Type B pancreatic cell (in vitro differentiated cells): ENCODE data around the gene ARHGEF10L. TPM values are rescaled to one million over a fixed set of nuclear protein-coding genes. Genes with fewer than 3 reads are reported as not detected.

Experiments
- DNase-seq: peaks from one replicate; pipeline ENCODE4 v3.0.0; 2021; ENCODE audit warnings: mixed read lengths; ENCODE audit not compliant: unreplicated experiment; ENCODE audit errors: extremely low spot score
- H3K27ac Mint-ChIP-seq: 2 replicates; pipeline ENCODE4 v1.8.0; 2021; ENCODE audit warnings: mild to moderate bottlenecking, mixed read lengths
- H3K27me3 Mint-ChIP-seq: 2 replicates; pipeline ENCODE4 v1.8.0; 2021; ENCODE audit warnings: mixed read lengths
- H3K36me3 Mint-ChIP-seq: 2 replicates; pipeline ENCODE4 v1.8.0; 2021; ENCODE audit warnings: mixed read lengths
- H3K4me1 Mint-ChIP-seq: one replicate; pipeline ENCODE4 v1.8.0; 2021; ENCODE audit warnings: mixed read lengths; ENCODE audit not compliant: unreplicated experiment
- H3K4me3 Mint-ChIP-seq: 2 replicates; pipeline ENCODE4 v1.8.0; 2021; ENCODE audit warnings: mild to moderate bottlenecking, mixed read lengths
- H3K9me3 Mint-ChIP-seq: 2 replicates; pipeline ENCODE4 v1.8.0; 2021; ENCODE audit warnings: mixed read lengths
- CTCF ChIP-seq: fragments of 200-600 bp; sonication (generic); conservative IDR thresholded peaks from 2 replicates; pipeline ENCODE4 v1.5.0; 2021; ENCODE audit warnings: antibody characterized with exemption, mild to moderate bottlenecking
- total RNA-seq: library from RNA; stranded (reverse); gene quantifications from 2 replicates; pipeline ENCODE4 v1.2.1, GENCODE V29; 2021; ENCODE audit warnings: low replicate concordance

ARHGEF10L gene
- total RNA-seq, 1 donor from 2014 or later, result 36.0 TPM

- Mint-ChIP-seq H3K27ac (no peak overlapping the region), H3K9me3 (no peaks in the 10 kb centered on the region), H3K27me3 (no peaks in the 10 kb centered on the region), H3K4me1 (peaks cover 10% of the 10 kb centered on the region), H3K36me3 (peaks cover 3% of the 10 kb centered on the region), H3K4me3 (no peak overlapping the region)
- DNase-seq, result no peak
- no peak for TF ChIP-seq CTCF
Observed at GRCh38 chr1:17655922-17656321, 116.4 kb downstream of the ARHGEF10L start.

GRCh38 chr1:17657436-17657835, 117.9 kb downstream of the ARHGEF10L start:
- Mint-ChIP-seq H3K4me3 (no peak overlapping the region), H3K36me3 (peaks cover 3% of the 10 kb centered on the region), H3K9me3 (no peaks in the 10 kb centered on the region), H3K27me3 (no peaks in the 10 kb centered on the region), H3K27ac (no peak overlapping the region), H3K4me1 (peaks cover 10% of the 10 kb centered on the region)
- no peak for TF ChIP-seq CTCF
- no peak for DNase-seq

- Mint-ChIP-seq H3K36me3 (peaks cover 3% of the 10 kb centered on the region), H3K4me3 (no peak overlapping the region), H3K27ac (peak overlapping the region; percentile 14), H3K27me3 (no peaks in the 10 kb centered on the region), H3K4me1 (peaks cover 3% of the 10 kb centered on the region), H3K9me3 (no peaks in the 10 kb centered on the region)
- no peak for TF ChIP-seq CTCF
- no peak for DNase-seq
Observed at GRCh38 chr1:17658837-17659236, 119.3 kb downstream of the ARHGEF10L start.

- no peaks in the 10 kb centered on the region for H3K9me3 Mint-ChIP-seq
- no peaks in the 10 kb centered on the region for H3K27me3 Mint-ChIP-seq
- no peak overlapping the region for H3K4me3 Mint-ChIP-seq
- peak; percentile 84 for DNase-seq
- peaks cover 3% of the 10 kb centered on the region for H3K36me3 Mint-ChIP-seq
- H3K4me1 Mint-ChIP-seq, result no peaks in the 10 kb centered on the region
- TF ChIP-seq CTCF, result peak; percentile 97
- no peak overlapping the region for H3K27ac Mint-ChIP-seq
Observed at GRCh38 chr1:17661546-17662157, 122.2 kb downstream of the ARHGEF10L start.

- Mint-ChIP-seq H3K4me1 (peaks cover 2% of the 10 kb centered on the region), H3K27me3 (no peaks in the 10 kb centered on the region), H3K9me3 (no peaks in the 10 kb centered on the region), H3K27ac (no peak overlapping the region), H3K36me3 (peaks cover 3% of the 10 kb centered on the region), H3K4me3 (no peak overlapping the region)
- TF ChIP-seq CTCF, result no peak
- DNase-seq, result no peak
Observed at GRCh38 chr1:17662296-17662695, 122.8 kb downstream of the ARHGEF10L start.

- H3K27me3 Mint-ChIP-seq, result no peaks in the 10 kb centered on the region
- TF ChIP-seq CTCF, result no peak
- H3K4me3 Mint-ChIP-seq, result no peak overlapping the region
- peaks cover 3% of the 10 kb centered on the region for H3K4me1 Mint-ChIP-seq
- no peak overlapping the region for H3K27ac Mint-ChIP-seq
- H3K9me3 Mint-ChIP-seq, result no peaks in the 10 kb centered on the region
- H3K36me3 Mint-ChIP-seq, result peaks cover 3% of the 10 kb centered on the region
- DNase-seq, result no peak
Observed at GRCh38 chr1:17662786-17663185, 123.3 kb downstream of the ARHGEF10L start.
